Fibroblast of skin of scalp (primary cell): ENCODE data around the gene MECP2.
"Not testable (repeated sequence)": the region's sequence is repeated elsewhere in the genome, so short reads cannot be mapped to it uniquely, and the experiment has no call there.

ENCODE experiments used
- DNase-seq: peaks from one replicate; pipeline ENCODE4 v3.0.0-alpha.2; 2013

Gene MECP2

DNA sequence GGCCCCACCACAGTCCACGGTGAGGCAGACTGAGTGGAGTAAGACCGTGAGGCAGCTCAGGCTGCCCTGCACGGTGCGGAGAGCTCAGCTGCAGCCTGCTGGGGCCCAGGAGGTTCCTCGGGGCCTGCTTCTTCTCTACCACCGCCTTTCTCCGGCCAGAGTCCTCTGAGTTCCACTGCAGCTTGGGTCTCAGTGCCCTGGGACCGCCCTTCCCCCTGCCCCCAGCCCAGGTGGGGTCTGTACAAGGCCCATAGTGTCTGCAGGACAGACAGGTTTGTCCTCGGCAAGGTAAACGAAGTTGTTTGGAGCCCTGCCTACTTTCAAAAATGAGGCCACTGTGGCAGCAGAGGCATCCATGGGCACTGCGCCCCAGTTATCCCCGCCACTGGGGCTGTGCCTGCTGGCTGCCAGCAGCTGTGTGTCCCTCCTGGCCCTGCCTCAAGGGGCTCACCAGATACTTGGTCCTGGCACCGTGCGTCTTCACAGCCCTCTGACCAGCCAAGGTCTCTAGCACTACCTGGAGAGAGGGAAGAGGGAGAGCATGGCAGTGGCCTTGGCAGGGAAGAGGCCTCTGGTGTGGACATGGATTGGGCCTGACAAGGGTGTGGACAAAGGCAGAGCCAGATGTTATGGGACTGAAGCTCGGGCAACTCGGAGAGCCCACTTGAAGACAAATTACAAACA, 81.8 kb downstream of the MECP2 start:
- no peak for DNase-seq

- no peak for DNase-seq
Measured at GRCh38 chrX:154014429-154015380, 82.8 kb downstream of the MECP2 start.

- DNase-seq, result peak; percentile 26
Measured at GRCh38 chrX:154013614-154014360, 83.7 kb downstream of the MECP2 start.

GRCh38 chrX:154013001-154013421, 84.5 kb downstream of the MECP2 start:
- no peak for DNase-seq

- DNase-seq, result no peak
Measured at GRCh38 chrX:154012336-154012991, 85.1 kb downstream of the MECP2 start.

GRCh38 chrX:154011376-154012335, 85.9 kb downstream of the MECP2 start:
- DNase-seq, result no peak

- DNase-seq, result no peak
Measured at GRCh38 chrX:154010330-154011087, 87.0 kb downstream of the MECP2 start.

GRCh38 chrX:154008521-154008920, 89.0 kb downstream of the MECP2 start:
- no peak for DNase-seq

GRCh38 chrX:154006947-154007346, 90.6 kb downstream of the MECP2 start:
- no peak for DNase-seq

DNA sequence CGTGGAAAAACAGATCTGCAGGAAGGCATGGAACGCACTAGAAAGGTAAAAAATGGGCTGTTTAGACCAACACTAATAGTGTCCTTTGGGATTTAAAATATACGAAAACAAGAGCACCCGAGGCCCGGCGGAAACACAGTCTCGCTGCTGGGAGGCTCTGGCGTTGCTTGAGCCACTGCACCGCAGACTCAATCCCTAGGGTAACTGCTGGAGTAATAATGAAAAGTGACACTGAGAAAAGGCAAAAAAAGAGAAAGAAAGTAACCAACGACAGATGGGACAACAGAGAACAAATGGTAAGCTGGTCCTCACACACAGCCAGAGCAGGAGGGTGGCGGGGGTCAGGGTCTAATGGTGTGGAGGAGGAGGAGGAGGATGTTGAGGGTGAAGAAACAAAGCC, 93.2 kb downstream of the MECP2 start:
- DNase-seq, result no peak

GRCh38 chrX:154002215-154002719, 95.2 kb downstream of the MECP2 start:
- DNase-seq, result peak; percentile 72

GRCh38 chrX:154000051-154000450, 97.5 kb downstream of the MECP2 start:
- DNase-seq, result no peak

GRCh38 chrX:153999359-154000037, 98.0 kb downstream of the MECP2 start:
- no peak for DNase-seq

GRCh38 chrX:153995504-153995903, 102.0 kb downstream of the MECP2 start:
- no peak for DNase-seq

- not testable (repeated sequence) for DNase-seq
Measured at GRCh38 chrX:153994398-153994797, 103.1 kb downstream of the MECP2 start.

DNA sequence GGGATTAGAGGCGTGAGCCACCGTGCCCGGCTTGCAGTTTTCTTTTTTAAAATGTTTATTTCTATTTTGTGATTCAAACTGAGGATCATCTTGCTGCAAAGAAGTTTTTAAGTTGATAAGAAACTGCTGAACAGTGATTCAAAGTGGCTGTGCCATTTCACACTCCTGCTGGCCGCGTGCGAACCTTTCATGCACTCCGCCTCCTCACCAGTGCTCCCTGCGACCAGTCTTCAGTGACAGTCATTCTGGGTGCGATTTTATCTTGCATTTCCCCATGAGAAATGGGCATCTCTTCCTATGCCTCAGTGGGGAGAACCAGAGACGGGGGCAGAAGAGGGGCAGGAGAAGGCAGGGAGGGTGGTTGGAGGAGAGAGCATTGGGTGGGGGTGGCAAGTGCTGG, 103.5 kb downstream of the MECP2 start:
- no peak for DNase-seq

GRCh38 chrX:153993079-153993478, 104.4 kb downstream of the MECP2 start:
- DNase-seq, result no peak

DNA sequence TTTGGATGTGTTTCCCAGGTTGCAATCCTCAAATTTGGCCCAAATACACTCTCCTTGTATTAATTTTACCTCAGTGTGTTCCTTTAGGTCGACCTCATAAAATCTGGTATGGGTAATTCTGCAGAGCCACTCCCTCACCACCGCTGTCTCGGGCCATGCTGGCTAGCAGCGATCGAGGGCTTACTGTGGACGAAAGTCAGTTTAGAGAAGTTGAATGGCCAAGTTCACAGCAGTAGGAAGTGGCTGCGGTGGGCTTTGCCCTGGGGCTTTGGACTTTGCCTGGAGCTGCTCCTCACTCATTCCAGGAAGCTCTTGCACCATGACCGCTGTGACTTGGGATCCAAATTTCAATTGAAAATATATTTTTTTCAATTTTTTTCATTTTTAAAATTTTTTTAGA, 105.3 kb downstream of the MECP2 start:
- no peak for DNase-seq

DNA sequence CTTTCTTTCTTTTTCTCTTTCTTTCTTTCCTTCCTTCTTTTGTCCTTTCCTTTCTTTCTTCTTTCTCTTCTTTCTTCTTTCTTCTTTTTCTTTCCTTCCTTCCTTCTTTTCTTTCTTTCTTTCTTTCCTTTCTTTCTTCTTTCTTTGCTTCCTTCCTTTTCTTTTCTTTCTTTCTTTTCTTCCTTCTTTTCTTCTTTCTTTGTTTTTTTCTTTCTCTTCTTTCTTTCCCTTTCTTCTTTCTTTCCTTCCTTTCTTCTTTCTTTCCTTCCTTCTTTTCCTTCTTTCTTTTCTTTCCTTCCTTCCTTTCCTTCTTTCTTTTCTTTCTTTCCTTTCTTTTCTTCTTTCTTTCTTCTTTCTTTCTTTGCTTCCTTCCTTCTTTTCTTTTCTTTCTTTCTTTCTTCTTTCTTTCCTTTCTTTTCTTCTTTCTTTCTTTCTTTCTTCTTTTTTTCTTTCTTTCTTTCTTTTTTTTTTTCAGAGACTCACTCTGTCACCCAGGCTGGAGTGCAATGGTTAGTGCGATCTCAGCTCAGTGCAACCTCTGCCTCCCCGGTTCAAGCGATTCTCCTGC, 106.4 kb downstream of the MECP2 start:
- DNase-seq, result no peak
